ENCODE measurements around the gene MYO3B. TPM values are rescaled to one million over a fixed set of nuclear protein-coding genes. Genes with fewer than 3 reads are reported as not detected.

Gene MYO3B
- total RNA-seq, 1 experiment from 2014 or later, result 1.8 TPM

GRCh38 chr2:170243898-170244297 is 66.0 kb downstream of the MYO3B start:
- no peak for DNase-seq (ENCODE audit: low read depth, low spot score)
- in situ Hi-C loops (cut with HindIII; ENCODE audit: low pct_unique_long_range_greater_than_20kb, low sequenced_read_pairs), result no loop called here

GRCh38 chr2:170244555-170244954 is 66.6 kb downstream of the MYO3B start:
- DNase-seq (ENCODE audit: low read depth, low spot score), result no peak
- in situ Hi-C loops (cut with HindIII; ENCODE audit: low pct_unique_long_range_greater_than_20kb, low sequenced_read_pairs), result no loop called here

GRCh38 chr2:170245312-170245711 is 67.4 kb downstream of the MYO3B start:
- no peak for DNase-seq (ENCODE audit: low read depth, low spot score)
- in situ Hi-C loops (cut with HindIII; ENCODE audit: low pct_unique_long_range_greater_than_20kb, low sequenced_read_pairs), result no loop called here

- DNase-seq (ENCODE audit: low read depth, low spot score), result no peak
These were observed 69.4 kb downstream of the MYO3B start for GRCh38 chr2:170247333-170247732.

GRCh38 chr2:170247882-170248393 is 70.0 kb downstream of the MYO3B start:
- in situ Hi-C loops (cut with HindIII; ENCODE audit: low pct_unique_long_range_greater_than_20kb, low sequenced_read_pairs), result no loop called here
- no peak for DNase-seq (ENCODE audit: low read depth, low spot score)

More at GRCh38 chr2:170247333-170247732, 69.4 kb downstream of the MYO3B start:
- in situ Hi-C loops (cut with HindIII; ENCODE audit: low pct_unique_long_range_greater_than_20kb, low sequenced_read_pairs), result no loop called here

- in situ Hi-C loops (cut with HindIII; ENCODE audit: low pct_unique_long_range_greater_than_20kb, low sequenced_read_pairs), result no loop called here
- no peak for DNase-seq (ENCODE audit: low read depth, low spot score)
These were observed 70.8 kb downstream of the MYO3B start for GRCh38 chr2:170248574-170249393.

- in situ Hi-C loops (cut with HindIII; ENCODE audit: low pct_unique_long_range_greater_than_20kb, low sequenced_read_pairs), result no loop called here
- DNase-seq (ENCODE audit: low read depth, low spot score), result no peak
These were observed 71.8 kb downstream of the MYO3B start for GRCh38 chr2:170249761-170250160.

- DNase-seq (ENCODE audit: low read depth, low spot score), result no peak
- in situ Hi-C loops (cut with HindIII; ENCODE audit: low pct_unique_long_range_greater_than_20kb, low sequenced_read_pairs), result no loop called here
These were observed 72.6 kb downstream of the MYO3B start for GRCh38 chr2:170250584-170250983.

- DNase-seq (ENCODE audit: low read depth, low spot score), result no peak
These were observed 74.5 kb downstream of the MYO3B start for GRCh38 chr2:170252414-170252813.

GRCh38 chr2:170253721-170254230 is 75.8 kb downstream of the MYO3B start:
- DNase-seq (ENCODE audit: low read depth, low spot score), result no peak
- in situ Hi-C loops (cut with HindIII; ENCODE audit: low pct_unique_long_range_greater_than_20kb, low sequenced_read_pairs), result no loop called here

More at GRCh38 chr2:170252414-170252813, 74.5 kb downstream of the MYO3B start:
- in situ Hi-C loops (cut with HindIII; ENCODE audit: low pct_unique_long_range_greater_than_20kb, low sequenced_read_pairs), result no loop called here

- in situ Hi-C loops (cut with HindIII; ENCODE audit: low pct_unique_long_range_greater_than_20kb, low sequenced_read_pairs), result no loop called here
- DNase-seq (ENCODE audit: low read depth, low spot score), result no peak
These were observed 76.4 kb downstream of the MYO3B start for GRCh38 chr2:170254293-170254732.

- in situ Hi-C loops (cut with HindIII; ENCODE audit: low pct_unique_long_range_greater_than_20kb, low sequenced_read_pairs), result no loop called here
These were observed 77.2 kb downstream of the MYO3B start for GRCh38 chr2:170255137-170255536.

GRCh38 chr2:170255971-170256370 is 78.0 kb downstream of the MYO3B start:
- DNase-seq (ENCODE audit: low read depth, low spot score), result no peak
- in situ Hi-C loops (cut with HindIII; ENCODE audit: low pct_unique_long_range_greater_than_20kb, low sequenced_read_pairs), result no loop called here

More at GRCh38 chr2:170255137-170255536, 77.2 kb downstream of the MYO3B start:
- DNase-seq (ENCODE audit: low read depth, low spot score), result no peak

- no peak for DNase-seq (ENCODE audit: low read depth, low spot score)
- in situ Hi-C loops (cut with HindIII; ENCODE audit: low pct_unique_long_range_greater_than_20kb, low sequenced_read_pairs), result no loop called here
These were observed 80.4 kb downstream of the MYO3B start for GRCh38 chr2:170258382-170258781.

GRCh38 chr2:170260188-170260587 is 82.2 kb downstream of the MYO3B start:
- in situ Hi-C loops (cut with HindIII; ENCODE audit: low pct_unique_long_range_greater_than_20kb, low sequenced_read_pairs), result no loop called here
- no peak for DNase-seq (ENCODE audit: low read depth, low spot score)

GRCh38 chr2:170261566-170261965 is 83.6 kb downstream of the MYO3B start:
- in situ Hi-C loops (cut with HindIII; ENCODE audit: low pct_unique_long_range_greater_than_20kb, low sequenced_read_pairs), result no loop called here

GRCh38 chr2:170262343-170262742 is 84.4 kb downstream of the MYO3B start:
- in situ Hi-C loops (cut with HindIII; ENCODE audit: low pct_unique_long_range_greater_than_20kb, low sequenced_read_pairs), result no loop called here
- DNase-seq (ENCODE audit: low read depth, low spot score), result no peak

More at GRCh38 chr2:170261566-170261965, 83.6 kb downstream of the MYO3B start:
- no peak for DNase-seq (ENCODE audit: low read depth, low spot score)

- DNase-seq (ENCODE audit: low read depth, low spot score), result no peak
- in situ Hi-C loops (cut with HindIII; ENCODE audit: low pct_unique_long_range_greater_than_20kb, low sequenced_read_pairs), result no loop called here
These were observed 84.9 kb downstream of the MYO3B start for GRCh38 chr2:170262806-170263205.

Data from SK-MEL-5 (cell line).